Measurements from ENCODE around the gene SLC50A1.

Gene SLC50A1

GRCh38 chr1:155135415-155136028, at the start of gene SLC50A1:
SLC50A1 (plus strand) TSS chr1:155135852; CDS start chr1:155135912, 60 bp downstream.
- DNase-seq = peak; percentile 97 to 98

DNA sequence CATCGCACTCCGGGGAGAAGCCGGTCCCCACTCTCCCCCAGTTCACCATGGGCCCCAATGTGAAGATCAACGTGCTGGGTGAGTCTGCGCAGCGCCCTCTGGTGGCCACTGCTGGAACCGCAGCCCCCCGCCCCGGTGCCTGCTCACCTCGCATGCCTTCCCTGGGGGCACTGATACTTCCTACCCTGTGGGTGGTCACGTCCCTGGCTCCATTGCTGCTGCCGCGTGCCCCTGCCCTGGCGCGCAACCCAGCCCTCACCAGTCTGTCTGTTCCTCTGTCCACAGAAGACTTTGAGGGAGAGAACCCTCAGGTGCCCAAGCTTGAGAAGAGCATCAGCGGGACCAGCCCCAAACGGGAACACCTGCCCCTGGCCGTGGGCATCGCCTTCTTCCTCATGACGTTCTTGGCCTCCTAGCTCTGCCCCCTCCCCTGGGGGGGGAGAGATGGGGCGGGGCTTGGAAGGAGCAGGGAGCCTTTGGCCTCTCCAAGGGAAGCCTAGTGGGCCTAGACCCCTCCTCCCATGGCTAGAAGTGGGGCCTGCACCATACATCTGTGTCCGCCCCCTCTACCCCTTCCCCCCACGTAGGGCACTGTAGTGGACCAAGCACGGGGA, 49.4 kb upstream of the SLC50A1 start:
- peak; percentile 38 to 52 for DNase-seq

DNA sequence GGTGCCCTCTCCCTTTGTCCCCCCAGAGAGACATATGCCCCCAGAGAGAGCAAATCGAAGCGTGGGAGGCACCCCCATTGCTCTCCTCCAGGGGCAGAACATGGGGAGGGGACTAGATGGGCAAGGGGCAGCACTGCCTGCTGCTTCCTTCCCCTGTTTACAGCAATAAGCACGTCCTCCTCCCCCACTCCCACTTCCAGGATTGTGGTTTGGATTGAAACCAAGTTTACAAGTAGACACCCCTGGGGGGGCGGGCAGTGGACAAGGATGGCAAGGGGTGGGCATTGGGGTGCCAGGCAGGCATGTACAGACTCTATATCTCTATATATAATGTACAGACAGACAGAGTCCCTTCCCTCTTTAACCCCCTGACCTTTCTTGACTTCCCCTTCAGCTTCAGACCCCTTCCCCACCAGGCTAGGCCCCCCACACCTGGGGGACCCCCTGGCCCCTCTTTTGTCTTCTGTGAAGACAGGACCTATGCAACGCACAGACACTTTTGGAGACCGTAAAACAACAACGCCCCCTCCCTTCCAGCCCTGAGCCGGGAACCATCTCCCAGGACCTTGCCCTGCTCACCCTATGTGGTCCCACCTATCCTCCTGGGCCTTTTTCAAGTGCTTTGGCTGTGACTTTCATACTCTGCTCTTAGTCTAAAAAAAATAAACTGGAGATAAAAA, 48.7 kb upstream of the SLC50A1 start:
- DNase-seq = no peak

DNA sequence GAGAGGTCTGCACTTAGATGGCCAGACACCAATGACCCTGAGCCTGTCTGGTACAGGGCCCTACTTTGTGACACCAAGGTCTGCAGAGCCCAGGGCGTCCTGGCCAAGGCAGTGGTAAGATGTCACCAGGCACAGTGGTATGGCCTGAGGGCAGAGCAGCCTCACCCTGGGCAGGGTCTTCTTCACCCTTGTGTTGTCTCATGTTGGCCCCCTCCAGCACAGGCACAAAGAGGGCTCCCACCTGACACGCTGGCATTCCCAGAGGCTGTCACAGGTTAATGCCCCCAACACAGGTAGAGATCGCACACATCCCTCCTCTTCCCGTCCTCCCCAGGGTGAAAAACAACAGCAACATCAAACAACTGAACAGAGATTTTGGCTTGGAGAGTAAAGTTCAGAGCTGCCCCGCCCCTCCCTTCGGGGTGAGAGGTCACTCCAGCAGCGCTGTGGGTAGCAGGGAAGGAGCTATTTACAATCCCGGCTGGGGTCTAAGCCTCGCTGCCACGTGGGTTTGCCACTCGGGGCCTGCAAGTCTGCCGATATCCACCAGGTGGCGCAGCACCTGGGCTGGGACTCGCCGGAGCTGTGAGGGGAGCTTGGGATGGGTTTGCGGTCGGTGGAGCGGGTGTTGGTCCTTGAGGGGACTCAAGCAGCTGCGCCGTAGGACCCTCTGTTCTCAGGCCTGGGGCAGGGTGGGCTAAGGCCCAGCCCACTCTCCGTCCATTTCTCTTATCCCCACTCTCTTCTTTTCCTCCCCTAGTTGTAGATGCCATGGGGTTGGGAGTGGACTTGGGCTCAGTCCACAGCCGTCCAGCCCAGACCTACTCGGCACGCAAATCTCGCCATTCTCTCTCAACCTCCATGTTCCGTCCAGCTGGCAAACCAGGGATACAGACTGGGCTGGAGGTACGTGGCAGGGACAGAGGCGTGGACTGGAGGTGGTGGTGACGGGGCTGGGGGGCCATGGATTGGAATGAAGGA, 44.3 kb upstream of the SLC50A1 start:
- peak; percentile 57 to 81 for DNase-seq

DNA sequence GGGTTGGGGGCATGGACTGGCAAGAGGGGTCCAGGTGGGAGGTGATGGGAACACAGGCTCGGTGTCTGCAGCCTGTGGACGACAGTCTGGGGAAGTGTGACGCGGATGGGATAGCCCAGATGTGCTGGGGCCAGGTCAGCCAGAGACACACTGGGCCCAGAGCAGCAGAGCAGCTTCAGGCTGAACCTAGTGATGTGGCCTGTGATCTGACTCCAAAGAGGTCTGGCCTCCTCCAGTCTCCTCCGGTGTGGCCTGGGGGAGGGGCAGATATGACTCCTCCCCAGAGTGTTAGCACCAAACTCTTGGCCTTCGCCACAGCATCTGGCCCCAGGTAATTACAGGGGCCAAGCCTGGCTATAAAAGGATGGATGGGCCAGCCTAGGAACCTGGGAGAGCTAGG, 43.5 kb upstream of the SLC50A1 start:
- no peak for DNase-seq

GRCh38 chr1:155092641-155093040, 43.0 kb upstream of the SLC50A1 start:
- DNase-seq = no peak

GRCh38 chr1:155093911-155094621, 41.6 kb upstream of the SLC50A1 start:
- DNase-seq = peak in 1 of 2 experiments; percentile 22

GRCh38 chr1:155094622-155094948, 41.1 kb upstream of the SLC50A1 start:
- no peak for DNase-seq

DNA sequence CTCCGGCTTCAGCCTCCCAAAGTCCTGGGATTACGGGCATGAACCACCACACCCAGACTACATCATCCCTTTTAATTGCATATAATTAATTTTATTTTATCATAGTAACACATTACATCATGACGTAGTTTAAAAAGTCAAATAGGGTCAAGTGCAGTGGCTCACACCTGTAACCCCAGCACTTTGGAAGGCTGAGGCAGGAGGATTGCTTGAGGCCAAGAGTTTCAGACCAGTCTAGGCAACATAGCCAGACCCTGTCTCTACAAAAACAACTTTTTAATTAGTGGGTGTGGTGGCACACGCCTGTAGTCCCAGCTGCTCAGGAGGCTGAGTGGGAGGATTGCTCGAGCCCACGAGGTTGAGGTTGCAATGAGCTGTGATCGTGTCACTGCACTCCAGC, 36.3 kb upstream of the SLC50A1 start:
- DNase-seq = no peak

- no peak for DNase-seq
Measured at GRCh38 chr1:155103325-155103724, 32.3 kb upstream of the SLC50A1 start.

DNA sequence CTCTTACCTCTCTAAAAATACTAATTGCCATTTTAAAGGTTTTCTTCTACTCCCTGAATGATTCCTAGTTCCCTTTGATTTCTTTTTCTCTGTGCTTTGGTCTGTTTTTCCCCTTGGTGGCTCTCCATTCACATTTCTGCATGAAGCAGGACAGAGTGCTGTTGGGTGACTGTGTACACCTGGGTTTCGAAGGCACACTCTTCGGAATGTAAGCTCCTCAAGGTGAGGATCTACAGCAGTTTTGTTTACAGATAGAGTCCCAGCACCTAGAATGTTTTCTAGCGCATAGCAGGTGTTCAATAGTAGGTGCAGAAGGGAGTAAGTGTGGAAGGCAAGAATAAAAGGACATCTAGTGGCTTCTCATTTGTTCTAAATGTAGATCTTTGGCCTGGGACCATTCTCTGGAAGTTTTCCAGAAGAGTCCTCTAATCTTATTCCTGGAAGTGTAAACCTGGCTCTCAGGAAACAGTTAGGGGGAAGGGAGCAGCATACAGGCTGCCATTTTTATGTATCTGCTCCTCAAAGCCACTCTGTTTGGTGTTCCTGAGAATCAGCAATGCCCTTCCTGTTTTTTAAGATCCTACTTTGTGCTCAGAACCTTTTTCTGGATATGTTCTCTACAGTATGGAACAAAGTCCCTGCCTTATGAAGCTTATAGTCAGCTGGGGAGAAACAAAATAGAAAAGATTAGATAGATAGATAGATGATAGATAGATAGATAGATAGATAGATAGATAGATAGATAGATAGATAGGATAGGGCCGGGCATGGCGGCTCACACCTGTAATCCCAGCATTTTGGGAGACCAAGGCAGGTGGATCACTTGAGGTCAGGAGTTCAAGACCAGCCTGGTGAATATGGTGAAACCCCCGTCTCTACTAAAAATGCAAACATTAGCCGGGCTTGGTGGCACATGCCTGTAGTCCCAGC, 30.8 kb upstream of the SLC50A1 start:
- no peak for DNase-seq

GRCh38 chr1:155105604-155106011, 30.0 kb upstream of the SLC50A1 start:
- no peak for DNase-seq

- peak in 1 of 2 experiments; percentile 59 for DNase-seq
Measured at GRCh38 chr1:155106862-155107261, 28.8 kb upstream of the SLC50A1 start.

DNA sequence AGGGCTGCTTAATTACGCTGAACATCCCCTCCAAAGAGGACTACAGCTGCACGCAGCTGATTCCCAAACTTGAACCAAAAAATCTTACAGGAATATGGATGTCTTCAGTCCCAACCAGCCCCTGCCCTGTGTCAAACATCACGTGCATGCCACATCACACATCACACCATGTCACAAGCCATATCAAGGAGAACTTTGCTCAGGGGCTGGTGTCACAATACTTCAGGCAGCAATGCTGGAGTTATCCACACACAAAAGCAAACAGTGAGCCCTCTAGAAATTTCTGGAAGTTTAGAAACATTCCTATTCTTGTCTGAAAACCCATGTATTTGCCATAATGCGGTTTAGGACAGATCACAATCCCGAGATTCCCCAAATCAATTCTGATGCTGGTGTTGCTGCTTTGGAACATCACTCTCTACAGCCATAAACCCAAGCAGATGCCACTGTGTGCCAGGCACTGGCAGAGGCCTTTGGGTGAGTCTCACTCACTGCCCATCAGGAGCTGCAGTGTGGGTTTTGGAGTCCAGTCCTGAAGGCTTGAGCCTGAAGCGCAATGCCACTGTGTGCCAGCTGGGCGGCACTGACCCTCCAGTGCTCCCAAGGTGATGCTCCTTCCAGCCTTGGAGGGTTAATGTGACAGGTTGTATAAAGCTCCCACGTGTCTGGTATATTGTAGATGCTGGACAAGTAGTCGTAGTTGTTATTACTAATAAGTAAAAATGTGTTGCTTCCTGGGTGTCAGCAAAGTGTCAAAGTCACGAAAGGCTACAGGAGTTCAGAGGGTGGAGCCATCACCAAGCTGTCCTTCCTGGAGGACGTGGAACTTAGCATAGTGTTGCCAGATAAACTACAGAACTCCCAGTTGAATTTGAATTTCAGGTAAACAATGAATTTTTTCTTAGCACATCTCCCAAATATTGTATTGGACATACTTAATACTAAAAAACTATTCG, 28.1 kb upstream of the SLC50A1 start:
- DNase-seq = no peak

DNA sequence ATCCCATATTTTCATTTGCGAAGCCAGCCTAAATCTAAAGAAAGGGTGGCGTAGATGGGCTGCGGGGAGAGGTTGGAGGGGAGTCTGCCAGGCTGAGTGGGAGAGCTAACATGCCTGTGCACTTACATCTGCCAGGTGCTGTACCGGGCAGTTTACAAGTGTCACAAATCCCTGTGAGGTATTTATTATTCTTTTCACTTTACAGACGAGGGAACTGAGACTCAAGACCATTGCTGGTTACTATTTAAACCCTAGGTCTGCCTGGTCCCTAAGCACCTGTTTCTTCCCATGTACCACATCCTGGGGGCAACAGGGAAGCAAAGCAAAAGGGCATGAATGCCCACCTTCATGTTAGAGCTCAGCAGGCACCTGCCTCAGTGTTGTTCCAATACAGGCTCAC, 27.4 kb upstream of the SLC50A1 start:
- no peak for DNase-seq

GRCh38 chr1:155110381-155110780, 25.3 kb upstream of the SLC50A1 start:
- no peak for DNase-seq

DNA sequence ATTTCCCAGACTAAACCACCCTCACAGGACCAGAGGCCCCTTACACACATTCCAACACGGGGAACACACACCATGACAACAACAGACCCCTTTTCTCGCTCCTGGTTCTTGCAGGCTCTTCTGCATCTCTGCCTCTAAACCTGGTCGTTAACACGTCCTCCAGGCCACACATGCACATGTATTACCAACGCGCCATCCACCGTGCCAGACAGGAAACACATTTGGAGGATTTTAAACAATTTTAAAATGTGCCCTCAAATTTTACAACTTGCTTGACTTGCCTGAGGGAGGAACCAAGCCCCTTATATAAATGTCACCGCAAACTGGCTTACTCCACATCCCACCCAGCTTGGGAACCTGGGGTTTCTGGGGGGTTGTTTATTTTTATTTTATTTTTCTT, 24.8 kb upstream of the SLC50A1 start:
- DNase-seq = no peak

DNA sequence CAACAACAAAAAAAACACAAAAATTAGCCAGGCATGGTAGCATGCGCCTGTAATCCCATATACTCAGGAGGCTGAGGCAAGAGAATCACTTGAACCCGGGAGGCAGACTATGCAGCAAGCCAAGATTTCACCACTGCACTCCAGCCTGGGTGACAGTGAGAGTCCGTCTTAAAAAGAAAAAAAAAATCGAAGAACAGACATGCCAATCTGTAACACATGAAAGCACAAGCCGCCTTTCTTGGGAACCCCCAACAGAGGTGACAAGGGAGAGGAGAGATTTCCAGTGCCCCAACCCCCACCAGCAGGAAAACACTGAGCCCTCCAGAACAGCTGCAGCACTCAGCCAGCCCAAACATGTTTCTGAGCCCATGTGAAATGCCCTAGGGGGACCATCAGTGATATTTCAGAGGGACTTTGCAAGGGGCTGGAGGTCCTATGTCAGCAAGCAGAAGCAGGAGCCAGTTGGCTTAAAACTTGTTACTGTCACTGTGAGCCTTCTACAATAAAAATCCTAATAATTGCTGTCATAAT, 22.1 kb upstream of the SLC50A1 start:
- DNase-seq = no peak

DNA sequence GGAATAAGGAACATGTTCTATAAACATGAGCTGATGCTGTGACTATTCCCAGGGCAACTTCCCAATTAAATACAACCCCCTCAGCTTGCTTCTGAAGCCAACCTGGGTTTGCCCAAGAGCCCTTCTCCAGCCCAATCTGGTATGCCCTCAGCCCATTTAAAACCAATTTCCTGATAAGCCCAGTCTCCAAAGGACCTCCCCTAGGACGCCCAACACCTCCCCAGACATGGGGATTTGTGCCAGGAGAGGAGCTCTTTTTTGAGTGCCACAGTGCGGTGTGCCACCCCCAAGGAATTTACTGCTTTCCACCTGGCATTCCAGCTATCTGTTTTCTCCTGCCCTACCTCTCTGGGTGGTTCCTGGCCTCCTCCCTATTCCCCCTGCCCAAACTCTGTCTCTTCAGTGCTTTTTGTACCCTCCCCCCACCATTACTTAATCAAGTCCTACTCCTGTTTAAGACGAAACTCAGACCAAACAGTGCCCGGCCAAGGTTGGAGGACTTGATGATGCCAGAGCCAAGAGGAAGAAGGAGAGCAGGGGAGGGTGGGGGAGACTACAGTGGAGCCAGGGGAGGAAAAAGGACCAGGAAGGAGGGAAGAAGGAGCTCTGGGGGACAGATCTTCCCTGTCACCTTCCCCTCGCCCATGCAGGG, 19.4 kb upstream of the SLC50A1 start:
- DNase-seq = no peak
